ENCODE results near the gene PTPRT. TPM values are rescaled to one million over a fixed set of nuclear protein-coding genes. Genes with fewer than 3 reads are reported as not detected.

Gene PTPRT
- total RNA-seq, 1 donor from 2014 or later: not detected

GRCh38 chr20:42159808-42160207 lies 1029.9 kb downstream of the PTPRT start:
- Mint-ChIP-seq H3K27me3 (ENCODE audit: low read depth) (no peaks in the 10 kb centered on the region), H3K27ac (no peak overlapping the region), H3K9me3 (no peaks in the 10 kb centered on the region), H3K4me3 (ENCODE audit: low read depth) (no peak overlapping the region), H3K4me1 (ENCODE audit: low read depth) (no peaks in the 10 kb centered on the region), H3K36me3 (ENCODE audit: low read depth) (no peaks in the 10 kb centered on the region)
- intact Hi-C loops (cut with micrococcal nuclease): no loop called here
- DNase-seq (ENCODE audit: low spot score): no peak

- intact Hi-C loops (cut with micrococcal nuclease): no loop called here
- H3K4me3 Mint-ChIP-seq (ENCODE audit: low read depth): no peak overlapping the region
- no peaks in the 10 kb centered on the region for H3K4me1 Mint-ChIP-seq (ENCODE audit: low read depth)
- DNase-seq (ENCODE audit: low spot score): no peak
- H3K27me3 Mint-ChIP-seq (ENCODE audit: low read depth): no peaks in the 10 kb centered on the region
- H3K27ac Mint-ChIP-seq: no peak overlapping the region
- H3K9me3 Mint-ChIP-seq: no peaks in the 10 kb centered on the region
- no peaks in the 10 kb centered on the region for H3K36me3 Mint-ChIP-seq (ENCODE audit: low read depth)
Observed at GRCh38 chr20:42158272-42158671, 1031.4 kb downstream of the PTPRT start.

GRCh38 chr20:42155586-42155985 lies 1034.1 kb downstream of the PTPRT start:
- H3K4me3 Mint-ChIP-seq (ENCODE audit: low read depth): no peak overlapping the region
- no peaks in the 10 kb centered on the region for H3K27me3 Mint-ChIP-seq (ENCODE audit: low read depth)
- no peaks in the 10 kb centered on the region for H3K36me3 Mint-ChIP-seq (ENCODE audit: low read depth)
- no peak for DNase-seq (ENCODE audit: low spot score)
- no peaks in the 10 kb centered on the region for H3K4me1 Mint-ChIP-seq (ENCODE audit: low read depth)
- intact Hi-C loops (cut with micrococcal nuclease): no loop called here
- no peak overlapping the region for H3K27ac Mint-ChIP-seq
- peaks cover 9% of the 10 kb centered on the region for H3K9me3 Mint-ChIP-seq

GRCh38 chr20:42152575-42152974 lies 1037.1 kb downstream of the PTPRT start:
- Mint-ChIP-seq H3K4me3 (ENCODE audit: low read depth) (no peak overlapping the region), H3K27ac (no peak overlapping the region), H3K4me1 (ENCODE audit: low read depth) (no peaks in the 10 kb centered on the region), H3K27me3 (ENCODE audit: low read depth) (no peaks in the 10 kb centered on the region), H3K9me3 (peaks cover 9% of the 10 kb centered on the region), H3K36me3 (ENCODE audit: low read depth) (no peaks in the 10 kb centered on the region)
- intact Hi-C loops (cut with micrococcal nuclease): no loop called here
- no peak for DNase-seq (ENCODE audit: low spot score)

DNA sequence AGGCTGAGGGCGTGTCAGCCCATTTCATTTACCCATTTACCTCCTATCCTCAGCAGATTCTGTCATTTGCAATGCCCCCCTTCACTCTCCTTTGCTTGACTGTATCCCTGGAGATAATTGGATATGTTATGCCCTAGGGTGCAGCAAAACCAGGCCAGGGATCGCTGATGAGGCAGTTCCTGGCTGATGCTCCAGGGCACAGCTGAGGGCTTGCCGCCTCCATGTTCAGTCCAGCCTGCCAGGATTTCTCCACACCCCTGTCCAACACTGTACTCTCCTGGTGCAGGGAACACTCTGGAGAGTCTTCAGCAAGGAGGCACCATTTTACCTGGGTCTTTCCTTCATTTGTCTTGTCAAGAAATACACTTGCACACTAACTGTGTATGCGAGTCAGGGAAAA lies 1039.5 kb downstream of the PTPRT start:
- Mint-ChIP-seq H3K9me3 (peaks cover 9% of the 10 kb centered on the region), H3K27ac (no peak overlapping the region), H3K36me3 (ENCODE audit: low read depth) (no peaks in the 10 kb centered on the region), H3K4me3 (ENCODE audit: low read depth) (no peak overlapping the region), H3K27me3 (ENCODE audit: low read depth) (no peaks in the 10 kb centered on the region), H3K4me1 (ENCODE audit: low read depth) (no peaks in the 10 kb centered on the region)
- intact Hi-C loops (cut with micrococcal nuclease): no loop called here
- no peak for DNase-seq (ENCODE audit: low spot score)

- no peaks in the 10 kb centered on the region for H3K4me1 Mint-ChIP-seq (ENCODE audit: low read depth)
- H3K27ac Mint-ChIP-seq: no peak overlapping the region
- H3K27me3 Mint-ChIP-seq (ENCODE audit: low read depth): no peaks in the 10 kb centered on the region
- no peaks in the 10 kb centered on the region for H3K36me3 Mint-ChIP-seq (ENCODE audit: low read depth)
- H3K9me3 Mint-ChIP-seq: peaks cover 4% of the 10 kb centered on the region
- intact Hi-C loops (cut with micrococcal nuclease): no loop called here
- DNase-seq (ENCODE audit: low spot score): no peak
- no peak overlapping the region for H3K4me3 Mint-ChIP-seq (ENCODE audit: low read depth)
Observed at GRCh38 chr20:42138729-42139128, 1051.0 kb downstream of the PTPRT start.

- no peak for DNase-seq (ENCODE audit: low spot score)
- intact Hi-C loops (cut with micrococcal nuclease): no loop called here
- Mint-ChIP-seq H3K4me1 (ENCODE audit: low read depth) (no peaks in the 10 kb centered on the region), H3K4me3 (ENCODE audit: low read depth) (no peak overlapping the region), H3K27ac (no peak overlapping the region), H3K27me3 (ENCODE audit: low read depth) (no peaks in the 10 kb centered on the region), H3K9me3 (no peaks in the 10 kb centered on the region), H3K36me3 (ENCODE audit: low read depth) (no peaks in the 10 kb centered on the region)
Observed at GRCh38 chr20:42134265-42135098, 1055.2 kb downstream of the PTPRT start.

DNA sequence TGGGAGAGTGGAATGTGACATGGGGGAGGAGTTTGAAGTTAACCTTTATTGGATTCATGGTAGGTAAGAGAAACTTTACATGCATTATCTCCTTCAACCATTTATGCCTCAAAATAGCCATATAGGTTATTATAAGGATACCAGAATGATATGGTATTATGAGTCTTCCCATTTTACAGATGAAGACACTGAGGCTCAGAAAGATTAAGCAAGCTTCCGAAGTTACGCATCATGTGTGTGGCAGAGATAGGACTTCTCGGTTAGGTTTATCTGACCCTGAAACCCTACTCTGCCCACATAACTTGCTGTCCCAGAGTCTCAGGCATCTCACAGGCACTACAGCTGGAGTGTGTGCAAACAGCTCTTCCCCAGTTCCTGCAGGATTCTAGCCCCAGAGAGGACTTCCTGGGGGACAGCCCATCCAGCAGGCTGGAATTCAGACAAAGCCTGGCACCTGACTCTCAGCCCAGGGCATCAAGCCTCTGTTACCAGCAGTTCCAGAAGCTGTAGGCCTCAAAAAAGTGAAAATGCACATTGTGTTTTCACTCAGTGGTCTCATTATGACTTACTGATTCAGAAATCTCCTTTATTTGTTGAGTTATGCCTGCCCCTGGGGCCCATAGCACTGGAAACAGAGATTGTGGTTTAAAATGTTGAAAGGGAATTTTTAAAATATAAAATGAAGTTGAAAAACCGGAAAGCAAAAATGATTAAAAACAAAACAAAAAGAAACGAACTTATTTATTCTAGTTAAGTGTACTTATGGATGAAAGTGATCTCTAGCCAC lies 1058.7 kb downstream of the PTPRT start:
- DNase-seq (ENCODE audit: low spot score): no peak
- Mint-ChIP-seq H3K9me3 (no peaks in the 10 kb centered on the region), H3K4me1 (ENCODE audit: low read depth) (no peaks in the 10 kb centered on the region), H3K4me3 (ENCODE audit: low read depth) (no peak overlapping the region), H3K27me3 (ENCODE audit: low read depth) (no peaks in the 10 kb centered on the region), H3K36me3 (ENCODE audit: low read depth) (no peaks in the 10 kb centered on the region), H3K27ac (no peak overlapping the region)
- intact Hi-C loops (cut with micrococcal nuclease): no loop called here

DNA sequence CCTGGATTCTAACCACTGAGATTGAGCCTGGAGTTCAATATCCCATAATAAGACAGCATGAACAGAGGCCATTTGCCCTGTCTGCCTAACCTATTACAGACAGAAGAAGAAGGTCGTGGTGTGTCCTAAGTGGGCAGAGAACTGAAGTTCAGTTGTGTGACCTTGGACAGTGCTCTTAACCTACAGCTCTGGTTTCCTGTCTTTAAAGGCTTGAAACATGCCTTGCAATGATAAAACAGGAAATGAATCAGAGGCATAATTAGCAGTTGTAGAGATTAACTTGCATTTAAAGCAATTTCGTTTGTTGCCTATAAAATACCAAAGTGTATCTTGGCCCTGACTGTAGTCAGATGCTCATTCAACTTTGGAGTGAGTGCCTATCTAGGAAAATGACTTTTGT lies 1064.3 kb downstream of the PTPRT start:
- no peak for DNase-seq (ENCODE audit: low spot score)
- H3K9me3 Mint-ChIP-seq: peaks cover 4% of the 10 kb centered on the region
- no peak overlapping the region for H3K4me3 Mint-ChIP-seq (ENCODE audit: low read depth)
- intact Hi-C loops (cut with micrococcal nuclease): no loop called here
- no peak overlapping the region for H3K27ac Mint-ChIP-seq
- H3K4me1 Mint-ChIP-seq (ENCODE audit: low read depth): no peaks in the 10 kb centered on the region
- no peaks in the 10 kb centered on the region for H3K27me3 Mint-ChIP-seq (ENCODE audit: low read depth)
- no peaks in the 10 kb centered on the region for H3K36me3 Mint-ChIP-seq (ENCODE audit: low read depth)

DNA sequence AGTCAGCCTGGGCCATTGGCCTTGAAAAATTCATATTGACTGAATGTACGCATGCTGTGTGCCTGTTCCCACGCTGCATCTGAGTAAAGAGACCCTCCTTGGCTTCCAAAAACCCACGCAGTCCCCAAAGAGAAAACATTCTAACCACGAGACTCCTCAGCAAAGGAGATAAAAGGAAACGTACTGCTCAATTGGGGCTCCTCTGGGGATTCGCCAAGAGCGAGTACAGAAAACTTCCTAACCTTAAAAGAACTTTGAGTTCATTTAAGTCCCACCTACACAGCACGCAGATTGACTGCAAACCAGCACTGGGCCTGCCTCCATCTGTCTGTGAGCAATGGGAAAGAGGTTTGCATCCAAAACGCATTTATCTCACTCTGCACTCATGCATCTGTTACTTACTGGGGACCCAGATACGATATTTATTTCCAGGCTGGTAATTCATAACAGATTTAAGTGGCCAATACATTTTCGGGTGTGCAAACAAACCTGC lies 1065.7 kb downstream of the PTPRT start:
- intact Hi-C loops (cut with micrococcal nuclease): no loop called here
- peaks cover 4% of the 10 kb centered on the region for H3K9me3 Mint-ChIP-seq
- H3K4me3 Mint-ChIP-seq (ENCODE audit: low read depth): no peak overlapping the region
- H3K27me3 Mint-ChIP-seq (ENCODE audit: low read depth): no peaks in the 10 kb centered on the region
- H3K36me3 Mint-ChIP-seq (ENCODE audit: low read depth): no peaks in the 10 kb centered on the region
- H3K4me1 Mint-ChIP-seq (ENCODE audit: low read depth): no peaks in the 10 kb centered on the region
- no peak overlapping the region for H3K27ac Mint-ChIP-seq
- DNase-seq (ENCODE audit: low spot score): no peak

DNA sequence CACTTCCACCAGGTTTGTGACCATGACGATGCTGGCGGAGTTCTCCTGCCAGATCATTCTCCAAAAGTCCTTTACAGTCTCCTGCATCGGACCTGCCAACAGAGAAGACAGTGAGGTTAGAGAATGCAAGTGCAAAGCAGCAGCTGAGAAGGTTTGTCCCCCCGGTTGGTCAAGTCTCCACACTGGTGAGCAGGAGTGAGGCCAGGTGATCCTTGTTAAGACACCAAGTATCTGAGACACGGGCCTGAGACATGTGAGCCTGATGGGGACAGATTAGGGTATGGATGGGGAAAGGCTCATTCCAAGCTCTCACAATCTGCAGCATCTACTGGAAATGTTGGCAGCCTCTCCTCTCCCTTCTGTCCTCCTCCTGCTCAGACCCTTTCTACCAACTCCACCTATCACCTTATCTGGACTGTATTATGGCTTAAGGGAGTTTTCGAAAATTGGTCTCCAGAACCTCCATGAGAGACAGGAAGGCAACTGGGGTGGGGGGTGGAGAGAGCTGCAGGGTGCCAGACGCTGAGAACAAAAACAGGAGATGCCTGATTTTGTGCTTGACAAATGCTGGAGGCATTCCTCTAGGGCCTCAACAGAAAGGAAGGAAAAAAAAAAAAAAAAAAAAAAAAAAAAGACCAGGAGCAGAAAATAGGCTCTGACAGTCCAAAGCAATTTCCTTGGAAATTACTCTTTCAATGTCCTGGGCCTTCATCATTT lies 1071.1 kb downstream of the PTPRT start:
- no peaks in the 10 kb centered on the region for H3K4me1 Mint-ChIP-seq (ENCODE audit: low read depth)

DNA sequence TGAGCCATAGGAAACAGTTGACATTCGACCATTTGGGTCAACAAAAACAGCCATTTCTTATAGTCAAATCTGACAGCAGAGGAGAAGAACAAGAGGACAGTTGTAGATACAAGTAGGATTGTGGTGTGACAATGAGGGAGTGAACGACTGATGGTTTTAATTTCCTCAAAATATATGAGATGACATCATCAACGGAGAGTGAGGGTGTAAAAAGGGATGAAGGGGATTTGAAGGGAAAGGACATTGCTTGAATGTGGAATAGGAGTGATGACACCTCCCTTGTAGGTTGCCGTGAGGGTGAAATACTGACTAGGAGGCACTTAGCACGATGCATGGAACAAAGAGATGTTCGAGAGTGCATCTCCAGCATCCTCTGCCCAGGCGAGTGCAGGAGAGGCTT lies 1071.7 kb downstream of the PTPRT start:
- DNase-seq (ENCODE audit: low spot score): no peak
- intact Hi-C loops (cut with micrococcal nuclease): no loop called here
- Mint-ChIP-seq H3K27me3 (ENCODE audit: low read depth) (no peaks in the 10 kb centered on the region), H3K9me3 (no peaks in the 10 kb centered on the region), H3K36me3 (ENCODE audit: low read depth) (no peaks in the 10 kb centered on the region), H3K4me3 (ENCODE audit: low read depth) (no peak overlapping the region), H3K4me1 (ENCODE audit: low read depth) (no peaks in the 10 kb centered on the region), H3K27ac (no peak overlapping the region)

More for the DNA sequence above, 1071.1 kb downstream of the PTPRT start:
- intact Hi-C loops (cut with micrococcal nuclease): no loop called here
- no peak for DNase-seq (ENCODE audit: low spot score)
- Mint-ChIP-seq H3K36me3 (ENCODE audit: low read depth) (no peaks in the 10 kb centered on the region), H3K27ac (no peak overlapping the region), H3K9me3 (no peaks in the 10 kb centered on the region), H3K27me3 (ENCODE audit: low read depth) (no peaks in the 10 kb centered on the region), H3K4me3 (ENCODE audit: low read depth) (no peak overlapping the region)

DNA sequence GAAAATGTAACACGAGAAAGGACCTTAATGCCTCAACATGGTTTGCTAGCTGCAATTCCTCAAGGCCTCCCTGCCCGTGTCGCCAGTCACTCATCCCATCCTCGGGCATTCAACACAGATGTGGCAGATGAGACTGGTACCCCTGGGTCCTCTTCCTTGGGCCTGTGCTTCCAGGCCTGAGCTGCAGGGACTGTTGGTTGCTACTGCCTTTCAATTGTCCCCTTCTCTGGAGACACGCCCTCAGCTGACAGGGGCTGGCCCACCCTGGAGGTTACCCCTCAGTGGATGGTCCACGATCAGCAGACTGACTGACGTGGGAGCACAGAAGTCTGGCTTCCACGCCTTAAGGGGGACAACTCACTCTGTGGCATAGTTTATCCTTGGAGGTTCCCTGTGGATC lies 1076.5 kb downstream of the PTPRT start:
- no peaks in the 10 kb centered on the region for H3K9me3 Mint-ChIP-seq
- DNase-seq (ENCODE audit: low spot score): no peak
- no peaks in the 10 kb centered on the region for H3K4me1 Mint-ChIP-seq (ENCODE audit: low read depth)
- H3K27me3 Mint-ChIP-seq (ENCODE audit: low read depth): no peaks in the 10 kb centered on the region
- no peaks in the 10 kb centered on the region for H3K36me3 Mint-ChIP-seq (ENCODE audit: low read depth)
- H3K27ac Mint-ChIP-seq: no peak overlapping the region
- intact Hi-C loops (cut with micrococcal nuclease): no loop called here
- no peak overlapping the region for H3K4me3 Mint-ChIP-seq (ENCODE audit: low read depth)
